Tibial nerve (tissue), 4 donors: Measurements from ENCODE around the gene HMGXB4.

Experiments used
- CTCF ChIP-seq, 5 experiments: fragments of 200-600 bp in 3 of 5; fragments of 450-650 bp in 2 of 5; sonication (generic) in 3 of 5; IDR thresholded peaks; one replicate each; pipeline ENCODE4 v1.5.1; 2016 to 2019; ENCODE audit warnings: antibody characterized with exemption in 5 of 5, mild to moderate bottlenecking in 3 of 5, moderate library complexity in 2 of 5
- EP300 ChIP-seq, 2 donors: sonication (generic); formaldehyde crosslinking; IDR thresholded peaks; one replicate each; pipeline ENCODE4 v1.6.1; 2017; ENCODE audit warnings: antibody characterized with exemption in 2 of 2, mild to moderate bottlenecking in 1 of 2
- POLR2A ChIP-seq, 2 donors: fragments of 450-650 bp; IDR thresholded peaks; one replicate each; pipeline ENCODE4 v1.6.1; 2017; ENCODE audit warnings: antibody characterized with exemption in 2 of 2, mild to moderate bottlenecking in 2 of 2, moderate library complexity in 2 of 2

GRCh38 chr22:35276019-35276418, 18.7 kb downstream of the HMGXB4 start:
- no peak for TF ChIP-seq CTCF (IDR thresholded peaks at IDR 0.05)
- TF ChIP-seq EP300 (IDR thresholded peaks at IDR 0.05): no peak
- TF ChIP-seq POLR2A (IDR thresholded peaks at IDR 0.05): no peak
